GM23338 (cell line): ENCODE results near the gene HPS3. TPM values are rescaled to one million over a fixed set of nuclear protein-coding genes. Genes with fewer than 3 reads are reported as not detected.
A peak's percentile ranks its signal among the peaks of the same experiment; 100 is the strongest.

Experiments used
- ATAC-seq: fragments of 200-7000 bp; cut with Tn5 transposase; 3 replicates; pipeline ENCODE4 v1.9.1; 2020
- DNase-seq: peaks from one replicate; pipeline ENCODE4 v3.0.0-alpha.2; 2015; ENCODE audit warnings: low spot score
- H2AFZ ChIP-seq: fragments of 200-600 bp; sonication (generic); 2 replicates; pipeline ENCODE4 v1.8.0; 2016; ENCODE audit warnings: antibody characterized with exemption, mild to moderate bottlenecking, moderate library complexity
- H3F3A ChIP-seq: fragments of 200-600 bp; sonication (generic); replicated peaks from 2 replicates; pipeline ENCODE4 v1.8.0; 2017; ENCODE audit warnings: antibody characterized with exemption, mixed run types, low read depth
- H3K27ac ChIP-seq: fragments of 200-600 bp; sonication (generic); 2 replicates; pipeline ENCODE4 v1.6.1; 2016; ENCODE audit warnings: low read depth
- H3K27me3 ChIP-seq: fragments of 200-600 bp; sonication (generic); 2 replicates; pipeline ENCODE4 v1.8.0; 2016; ENCODE audit warnings: mild to moderate bottlenecking, mixed run types, moderate library complexity; ENCODE audit not compliant: insufficient read depth
- H3K36me3 ChIP-seq: fragments of 200-600 bp; sonication (generic); 2 replicates; pipeline ENCODE4 v1.8.0; 2016; ENCODE audit warnings: mild to moderate bottlenecking; ENCODE audit not compliant: insufficient read depth
- H3K4me1 ChIP-seq: fragments of 200-600 bp; sonication (generic); 2 replicates; pipeline ENCODE4 v1.8.0; 2016; ENCODE audit warnings: mild to moderate bottlenecking, moderate library complexity; ENCODE audit not compliant: insufficient read depth
- H3K4me2 ChIP-seq: fragments of 200-600 bp; sonication (generic); 2 replicates; pipeline ENCODE4 v1.7.1; 2017; ENCODE audit warnings: mixed run types
- H3K4me3 ChIP-seq: fragments of 200-600 bp; sonication (generic); 2 replicates; pipeline ENCODE4 v1.6.1; 2016; ENCODE audit warnings: mixed run types
- H3K79me2 ChIP-seq: fragments of 200-600 bp; sonication (generic); replicated peaks from 2 replicates; pipeline ENCODE4 v1.8.0; 2017; ENCODE audit warnings: mild to moderate bottlenecking; ENCODE audit not compliant: insufficient read depth
- H3K9me2 ChIP-seq: fragments of 200-600 bp; sonication (generic); 2 replicates; pipeline ENCODE4 v1.8.0; 2017; ENCODE audit not compliant: insufficient read depth
- H4K20me1 ChIP-seq: fragments of 200-600 bp; sonication (generic); replicated peaks from 2 replicates; pipeline ENCODE4 v1.8.0; 2017; ENCODE audit warnings: mild to moderate bottlenecking; ENCODE audit not compliant: insufficient read depth
- H3K27ac Mint-ChIP-seq: 2 replicates; pipeline ENCODE4 v1.8.0; 2020; ENCODE audit warnings: inconsistent platforms, mild to moderate bottlenecking, moderate library complexity, mixed read lengths
- H3K27me3 Mint-ChIP-seq: 3 replicates; pipeline ENCODE4 v1.8.0; 2022; ENCODE audit warnings: low read depth, mild to moderate bottlenecking, moderate library complexity, mixed read lengths, inconsistent platforms; ENCODE audit not compliant: insufficient read depth, poor library complexity
- H3K36me3 Mint-ChIP-seq: 3 replicates; pipeline ENCODE4 v1.8.0; 2021; ENCODE audit warnings: low read depth, mild to moderate bottlenecking, inconsistent platforms, moderate library complexity, mixed read lengths
- H3K4me1 Mint-ChIP-seq: 3 replicates; pipeline ENCODE4 v1.8.0; 2020; ENCODE audit warnings: mild to moderate bottlenecking, inconsistent platforms, mixed read lengths
- H3K4me3 Mint-ChIP-seq: 3 replicates; pipeline ENCODE4 v1.8.0; 2021; ENCODE audit warnings: moderate library complexity, mild to moderate bottlenecking, inconsistent platforms, mixed read lengths
- H3K9me3 Mint-ChIP-seq: 3 replicates; pipeline ENCODE4 v1.8.0; 2020; ENCODE audit warnings: moderate library complexity, mild to moderate bottlenecking, inconsistent platforms, mixed read lengths
- CREB1 ChIP-seq: fragments of 250-450 bp; sonication (Bioruptor Pico); IDR thresholded peaks from 2 replicates; pipeline ENCODE4 v1.5.0; 2020; ENCODE audit warnings: low read depth, mild to moderate bottlenecking, moderate library complexity
- CTCF ChIP-seq, 2 experiments: fragments of 200-600 bp in 1 of 2; sonication (generic) in 1 of 2; conservative IDR thresholded peaks; 2 replicates each; pipeline versions ENCODE4 v1.5.1 to v1.6.1; 2016 to 2017; ENCODE audit warnings: antibody characterized with exemption in 2 of 2, low read depth in 2 of 2, mild to moderate bottlenecking in 2 of 2, moderate library complexity in 1 of 2
- ETS1 ChIP-seq: IDR thresholded peaks from 2 replicates; pipeline ENCODE4 v1.6.1; 2016; ENCODE audit warnings: antibody characterized with exemption
- ZNF114 ChIP-seq: fragments of 250-450 bp; sonication (Bioruptor Pico); IDR thresholded peaks from 2 replicates; pipeline ENCODE4 v1.5.0; 2020; ENCODE audit warnings: mild to moderate bottlenecking, moderate library complexity
- ZNF331 ChIP-seq: fragments of 250-450 bp; sonication (Bioruptor Pico); IDR thresholded peaks from 2 replicates; pipeline ENCODE4 v1.5.0; 2020; ENCODE audit warnings: low read depth, mild to moderate bottlenecking, moderate library complexity
- ZNF462 ChIP-seq: fragments of 250-450 bp; sonication (Bioruptor Pico); IDR thresholded peaks from 2 replicates; pipeline ENCODE4 v1.5.0; 2020; ENCODE audit warnings: mild to moderate bottlenecking, moderate library complexity
- polyA plus RNA-seq: library from polyadenylated mRNA; unstranded; fragments of >200 nt; fragmentation: Nextera tagmentation; extraction: Ambion mirVana; gene quantifications from 2 replicates; pipeline ENCODE4 v1.2.1, GENCODE V29; 2016
- total RNA-seq: library from RNA; depleted of rRNA; stranded (reverse); fragments of >200 nt; shearing (Covaris generic); gene quantifications from 2 replicates; pipeline ENCODE4 v1.2.3, GENCODE V29; 2014

The HPS3 gene
- total and polyA plus RNA-seq, 2 experiments from 2014 or later = 41.7 to 66.8 TPM

- no peak for TF ChIP-seq ZNF462 (CRISPR knock-in tag)
- TF ChIP-seq ZNF114 (CRISPR knock-in tag) = no peak
- no peak for TF ChIP-seq CREB1
- TF ChIP-seq ZNF331 (CRISPR knock-in tag) = no peak
Measured at GRCh38 chr3:149199474-149199873, 70.0 kb downstream of the HPS3 start (continued).

GRCh38 chr3:149203758-149204157 lies 74.3 kb downstream of the HPS3 start:
- H4K20me1 ChIP-seq = no peaks in the 10 kb centered on the region
- no peak overlapping the region for H3K4me3 Mint-ChIP-seq
- no peaks in the 10 kb centered on the region for H3K27me3 ChIP-seq
- DNase-seq (no peak), ATAC-seq (no peak)
- H3K27ac Mint-ChIP-seq = no peak overlapping the region
- TF ChIP-seq CTCF (conservative IDR thresholded peaks at IDR 0.05; ENCODE audit: low read depth in 2 of 2) (no peak), ETS1 (no peak)
- H3K4me2 ChIP-seq = no peak overlapping the region
- no peaks in the 10 kb centered on the region for H3K79me2 ChIP-seq
- peaks cover 29% of the 10 kb centered on the region for H3K4me1 Mint-ChIP-seq
- no peaks in the 10 kb centered on the region for H3K36me3 ChIP-seq
- H3K27me3 Mint-ChIP-seq = peaks cover 6% of the 10 kb centered on the region
- no peaks in the 10 kb centered on the region for H3K9me3 Mint-ChIP-seq
- H3F3A ChIP-seq = no peaks in the 10 kb centered on the region
- no peak overlapping the region for H3K27ac ChIP-seq
- H2AFZ ChIP-seq = peak overlapping the region; percentile 16; the same call in 1 of the 2 replicates
- H3K4me3 ChIP-seq = no peak overlapping the region
- no peaks in the 10 kb centered on the region; the same call in 1 of the 2 replicates for H3K9me2 ChIP-seq
- peaks cover 22% of the 10 kb centered on the region for H3K4me1 ChIP-seq
- no peaks in the 10 kb centered on the region for H3K36me3 Mint-ChIP-seq
